Naive thymus-derived CD4-positive, alpha-beta T cell (primary cell): ENCODE data around the gene LAG3. TPM values are rescaled to one million over a fixed set of nuclear protein-coding genes. Genes with fewer than 3 reads are reported as not detected.

Experiments
- ATAC-seq: fragments of 150-1000 bp; cut with Tn5 transposase; 2 replicates; pipeline ENCODE4 v1.10.0; 2021; ENCODE audit warnings: mild to moderate bottlenecking, moderate library complexity
- CTCF ChIA-PET: fragments of 350-600 bp; sonication (Branson Sonifier 250); formaldehyde crosslinking; loops from one replicate; lab custom pipeline; 2021; ENCODE audit warnings: antibody characterized with exemption; lab: Charles Lee
- POLR2A ChIA-PET: fragments of 350-600 bp; sonication (Branson Sonifier 250); formaldehyde crosslinking; loops from one replicate; lab custom pipeline; 2021; ENCODE audit warnings: antibody characterized with exemption, inconsistent platforms; lab: Charles Lee
- DNase-seq, 9 donors: peaks; one replicate each; pipeline versions ENCODE4 v3.0.0 to v3.0.0-alpha.2; 2020 to 2022; ENCODE audit warnings: mixed read lengths in 1 of 9
- H3K27ac ChIP-seq: one replicate; pipeline ENCODE4 v1.7.0; 2013; ENCODE audit warnings: mild to moderate bottlenecking, low read depth, low read length, moderate library complexity
- H3K27me3 ChIP-seq, 2 donors: one replicate each; pipeline ENCODE4 v1.7.0; 2013; ENCODE audit warnings: low read length in 2 of 2, mild to moderate bottlenecking in 2 of 2, moderate library complexity in 2 of 2; ENCODE audit not compliant: control insufficient read depth in 2 of 2, insufficient read depth in 2 of 2
- H3K36me3 ChIP-seq, 3 experiments: 1 replicate in 2 of 3; 2 replicates in 1 of 3; pipeline ENCODE4 v1.7.0; 2013; ENCODE audit warnings: low read length in 3 of 3, mild to moderate bottlenecking in 3 of 3, moderate library complexity in 1 of 3; ENCODE audit not compliant: insufficient read depth in 3 of 3, control insufficient read depth in 2 of 3
- H3K4me1 ChIP-seq, 2 donors: one replicate each; pipeline ENCODE4 v1.7.0; 2013; ENCODE audit warnings: low read length in 2 of 2, mild to moderate bottlenecking in 2 of 2, moderate library complexity in 1 of 2; ENCODE audit not compliant: control insufficient read depth in 2 of 2, insufficient read depth in 2 of 2
- H3K4me3 ChIP-seq: 2 replicates; pipeline ENCODE4 v1.7.0; 2013; ENCODE audit warnings: mild to moderate bottlenecking, low read length
- H3K9me3 ChIP-seq, 3 experiments: 1 replicate in 2 of 3; 2 replicates in 1 of 3; pipeline ENCODE4 v1.7.0; 2013; ENCODE audit warnings: low read length in 3 of 3; ENCODE audit not compliant: control insufficient read depth in 2 of 3
- H3K27ac Mint-ChIP-seq, 9 donors: one replicate each; pipeline ENCODE4 v1.8.0; 2020 to 2022; ENCODE audit warnings: mixed read lengths in 9 of 9, mild to moderate bottlenecking in 8 of 9, moderate library complexity in 5 of 9, inconsistent platforms in 2 of 9
- H3K27me3 Mint-ChIP-seq, 5 donors: one replicate each; pipeline ENCODE4 v1.8.0; 2021 to 2022; ENCODE audit warnings: mixed read lengths in 5 of 5, mild to moderate bottlenecking in 1 of 5
- H3K36me3 Mint-ChIP-seq, 5 donors: one replicate each; pipeline ENCODE4 v1.8.0; 2020 to 2022; ENCODE audit warnings: mixed read lengths in 5 of 5, mild to moderate bottlenecking in 3 of 5, inconsistent platforms in 1 of 5
- H3K4me1 Mint-ChIP-seq, 7 donors: one replicate each; pipeline ENCODE4 v1.8.0; 2020 to 2022; ENCODE audit warnings: mixed read lengths in 7 of 7, mild to moderate bottlenecking in 3 of 7, inconsistent platforms in 1 of 7
- H3K4me3 Mint-ChIP-seq, 10 donors: one replicate each; pipeline ENCODE4 v1.8.0; 2020 to 2022; ENCODE audit warnings: mild to moderate bottlenecking in 10 of 10, mixed read lengths in 10 of 10, moderate library complexity in 6 of 10, inconsistent platforms in 2 of 10
- H3K9me3 Mint-ChIP-seq, 11 donors: one replicate each; pipeline ENCODE4 v1.8.0; 2020 to 2022; ENCODE audit warnings: mixed read lengths in 11 of 11, mild to moderate bottlenecking in 4 of 11, inconsistent platforms in 1 of 11, moderate library complexity in 1 of 11
- intact Hi-C, 2 donors: fragments of 100-400 bp; cut with micrococcal nuclease; formaldehyde crosslinking; loops; one replicate each; pipeline ENCODE4 v1.15.1; 2023
- polyA plus RNA-seq, 2 donors: library from polyadenylated mRNA; unstranded; fragments of 300-500 nt; fragmentation: Illumina TruSeq; gene quantifications; one replicate each; pipeline ENCODE4 v1.2.3, GENCODE V29; 2021
- total RNA-seq, 6 experiments: library from RNA in 5 of 6; stranded (reverse) in 5 of 6; gene quantifications; 1 replicate in 5 of 6; 2 replicates in 1 of 6; pipeline ENCODE4 v1.2.3 and lab custom pipeline; 2021 to 2026

LAG3 gene
- total and polyA plus RNA-seq, 7 experiments from 2014 or later: 0.26 to 46.5 (median 0.86) TPM

DNA sequence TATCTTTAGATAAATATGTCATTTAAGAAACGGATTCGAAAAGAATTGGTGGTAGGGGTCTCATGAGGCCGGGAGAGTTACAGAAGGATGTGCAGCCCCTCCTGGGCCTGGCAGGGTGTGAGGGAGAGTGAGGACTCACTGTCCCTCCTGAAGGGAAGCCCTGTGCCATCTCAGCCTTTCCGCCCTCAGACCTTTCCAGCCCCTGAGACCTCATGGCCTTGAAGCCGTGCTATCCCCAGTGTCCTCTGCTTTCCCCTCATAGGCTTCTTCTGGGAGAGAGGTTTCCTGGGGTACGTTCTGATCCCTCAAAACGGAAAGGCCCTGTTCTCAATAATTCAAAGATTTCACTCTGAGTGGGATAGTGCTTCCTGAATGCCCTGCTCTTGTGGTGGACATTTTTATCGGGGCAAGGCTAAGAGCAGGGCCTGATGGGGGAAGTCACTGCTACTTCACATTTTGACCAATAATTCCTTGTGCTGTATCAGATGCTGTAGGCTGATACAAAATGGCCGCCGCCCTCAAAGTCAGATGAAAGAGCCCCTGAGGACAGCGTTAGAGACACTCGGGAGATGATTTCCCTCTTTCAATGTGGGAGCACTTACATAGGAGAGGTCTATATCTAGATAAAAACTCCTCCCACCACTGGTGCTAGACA is 18.3 kb downstream of the LAG3 start:
- H3K27me3 ChIP-seq: no peaks in the 10 kb centered on the region
- Mint-ChIP-seq H3K27me3 (no peaks in the 10 kb centered on the region), H3K4me1 (peaks cover 54 to 81% (median 70%) of the 10 kb centered on the region in 7 donors), H3K9me3 (no peaks in the 10 kb centered on the region), H3K4me3 (peak overlapping the region; percentile 85 to 99 (median 96)), H3K36me3 (peaks cover 4 to 27% (median 7%) of the 10 kb centered on the region in 5 donors), H3K27ac (peak overlapping the region; percentile 92 to 99 (median 97))
- ChIA-PET CTCF (interaction anchor here (1.4 to 2.7 kb wide), 5 partner anchors 10 to 45 kb away, joined by 3 to 15 read pairs (median 8); partner anchors contain the start of gene MLF2), POLR2A (interaction anchor here (0.6 to 3.3 kb wide), 17 partner anchors 10 to 187 kb away, joined by 3 to 29 read pairs (median 8); partner anchors contain the start of genes COPS7A, ENO2, GPR162 and MLF2)
- peak; percentile 36 for ATAC-seq
- H3K36me3 ChIP-seq: peaks cover 0 to 6% (median 5%) of the 10 kb centered on the region in 3 experiments
- H3K9me3 ChIP-seq: no peaks in the 10 kb centered on the region
- peak overlapping the region; percentile 87 for H3K4me3 ChIP-seq
- peak in 5 of 9 donors; percentile 46 to 56 (median 49) for DNase-seq
- intact Hi-C loops: loop anchor here in 1 of 2 donors (2.0 to 5.0 kb wide), 2 partner anchors 34 to 103 kb away; partner anchors contain the start of gene ZNF384
- H3K4me1 ChIP-seq: peaks cover 0 to 42% of the 10 kb centered on the region in 2 donors
- peak overlapping the region; percentile 86 for H3K27ac ChIP-seq

DNA sequence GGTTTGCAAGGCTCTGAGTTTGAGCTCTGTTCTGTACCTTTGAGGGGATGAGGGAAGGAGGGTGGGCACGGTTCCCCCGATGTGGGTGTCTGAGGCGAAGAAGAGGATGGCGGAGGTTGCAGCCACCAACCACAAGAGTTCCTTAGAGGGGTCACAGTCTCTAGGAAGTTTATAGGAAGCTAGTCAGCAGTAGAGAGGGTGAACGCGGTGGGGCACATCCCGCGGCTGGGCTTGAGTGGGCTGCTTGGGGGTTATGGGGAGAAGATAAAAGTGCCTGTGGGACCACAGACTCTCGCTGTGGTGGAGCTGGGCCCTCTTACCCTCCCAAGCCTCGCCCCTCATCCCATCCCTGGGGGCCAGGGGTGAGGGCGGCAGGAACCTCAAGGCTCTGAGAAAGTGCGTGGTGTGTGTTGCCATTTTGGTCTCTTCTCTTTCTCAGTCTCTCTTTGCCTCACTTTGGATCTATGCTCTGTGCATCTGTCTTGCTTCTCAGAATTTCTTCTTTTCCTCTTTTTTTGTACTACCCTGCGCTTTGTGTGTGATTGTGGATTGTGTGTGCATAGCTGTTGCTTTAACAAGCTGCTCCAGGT is 19.7 kb downstream of the LAG3 start:
- H3K4me3 ChIP-seq: peak overlapping the region; percentile 87
- H3K4me1 ChIP-seq: peaks cover 0 to 35% of the 10 kb centered on the region in 2 donors
- H3K36me3 Mint-ChIP-seq: peaks cover 4 to 37% (median 14%) of the 10 kb centered on the region in 5 donors
- no peaks in the 10 kb centered on the region for H3K9me3 Mint-ChIP-seq
- peaks cover 0 to 20% (median 13%) of the 10 kb centered on the region in 3 experiments for H3K36me3 ChIP-seq
- peak overlapping the region; percentile 86 for H3K27ac ChIP-seq
- H3K4me3 Mint-ChIP-seq: peak overlapping the region; percentile 85 to 99 (median 96)
- H3K27ac Mint-ChIP-seq: peak overlapping the region; percentile 88 to 99 (median 97)
- no peaks in the 10 kb centered on the region for H3K9me3 ChIP-seq
- POLR2A ChIA-PET: interaction anchor here (0.8 to 3.3 kb wide), 18 partner anchors 9 to 189 kb away, joined by 3 to 29 read pairs (median 6); partner anchors contain the start of genes CDCA3, GPR162, LAG3 and MLF2
- H3K4me1 Mint-ChIP-seq: peaks cover 51 to 82% (median 71%) of the 10 kb centered on the region in 7 donors
- H3K27me3 ChIP-seq: no peaks in the 10 kb centered on the region
- intact Hi-C loops: loop anchor here (1.0 to 5.0 kb wide), 4 partner anchors 17 to 105 kb away; partner anchors contain the start of gene ZNF384 (in 1 of the 2)
- CTCF ChIA-PET: interaction anchor here (0.5 to 2.7 kb wide), 9 partner anchors 9 to 123 kb away, joined by 3 to 18 read pairs (median 7); partner anchors contain the start of gene MLF2
- H3K27me3 Mint-ChIP-seq: no peaks in the 10 kb centered on the region
- ATAC-seq (peak; percentile 22), DNase-seq (peak in 2 of 9 donors; percentile 22 to 55)

DNA sequence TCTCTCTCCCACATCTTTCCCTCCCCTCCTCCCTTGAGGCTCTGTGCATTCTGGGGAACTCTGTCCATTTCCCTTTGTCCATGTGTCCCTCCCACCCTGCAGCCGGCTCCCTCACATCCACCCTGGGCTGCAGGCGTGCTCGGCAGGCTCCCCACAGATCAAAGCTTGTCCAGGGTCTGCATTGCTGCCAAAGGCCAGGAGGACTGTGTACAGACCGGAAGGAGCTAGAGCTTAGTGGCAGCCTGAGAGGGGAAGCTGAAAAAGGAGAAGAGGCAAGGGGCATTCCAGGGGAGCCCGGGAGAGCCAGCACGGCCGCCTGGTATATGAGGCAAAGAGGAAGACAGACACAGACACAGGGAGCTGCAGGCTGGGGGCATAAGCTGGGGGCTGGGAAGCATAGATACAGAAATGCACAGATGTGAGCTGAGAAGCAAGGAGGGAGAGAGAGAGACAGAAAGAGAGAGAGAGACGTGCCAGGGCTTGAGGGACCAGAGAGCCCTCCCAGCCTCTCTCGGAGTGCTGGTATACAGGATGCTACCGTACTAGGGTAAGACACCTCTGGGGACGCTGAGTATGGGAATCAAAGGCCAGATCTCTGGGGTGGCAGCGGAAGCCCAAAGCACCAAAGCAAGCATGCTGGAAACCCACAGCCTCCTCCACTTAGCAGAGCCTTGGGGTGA is 20.3 kb downstream of the LAG3 start:
- peak; percentile 76 for ATAC-seq

DNA sequence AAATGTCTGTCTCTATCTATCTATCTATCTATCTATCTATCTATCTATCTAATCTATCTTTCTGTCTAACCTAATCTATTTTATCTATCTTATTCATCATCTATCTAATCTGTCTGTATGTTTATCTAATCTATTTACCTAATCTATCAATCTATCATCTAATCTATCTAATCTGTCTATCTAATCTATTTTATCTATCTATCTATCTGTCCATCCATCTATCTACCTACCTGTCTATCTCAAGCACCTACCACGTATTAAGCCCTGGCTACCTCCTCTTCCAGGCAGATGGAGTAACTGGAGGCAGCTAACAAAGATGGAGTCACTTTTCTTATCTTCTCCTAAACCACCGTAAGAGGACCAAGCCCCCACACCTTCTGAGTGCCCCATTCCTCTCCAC is 22.8 kb downstream of the LAG3 start:
- peak overlapping the region in 8 of 10 donors; percentile 0 to 85 (median 24) for H3K4me3 Mint-ChIP-seq
- Histone ChIP-seq H3K9me3 (no peaks in the 10 kb centered on the region), H3K36me3 (peaks cover 0 to 45% (median 19%) of the 10 kb centered on the region in 3 experiments), H3K27me3 (no peaks in the 10 kb centered on the region), H3K27ac (no peak overlapping the region), H3K4me1 (peaks cover 0 to 28% of the 10 kb centered on the region in 2 donors), H3K4me3 (no peak overlapping the region)
- H3K27me3 Mint-ChIP-seq: no peaks in the 10 kb centered on the region
- H3K9me3 Mint-ChIP-seq: no peaks in the 10 kb centered on the region
- intact Hi-C loops: no loop called here
- DNase-seq (no peak), ATAC-seq (no peak)
- CTCF ChIA-PET: interaction anchor here (0.7 to 1.1 kb wide), 2 partner anchors 17 to 28 kb away, joined by 3 to 4 read pairs; no protein-coding TSS in a partner anchor
- H3K36me3 Mint-ChIP-seq: peaks cover 4 to 46% (median 21%) of the 10 kb centered on the region in 5 donors
- POLR2A ChIA-PET: interaction anchor here (0.7 to 2.2 kb wide), 4 partner anchors 9 to 26 kb away, joined by 3 to 6 read pairs (median 4); no protein-coding TSS in a partner anchor
- peak overlapping the region in 8 of 9 donors; percentile 15 to 97 (median 76) for H3K27ac Mint-ChIP-seq
- peaks cover 54 to 90% (median 77%) of the 10 kb centered on the region in 7 donors for H3K4me1 Mint-ChIP-seq

More for the DNA sequence above, 20.3 kb downstream of the LAG3 start:
- peak overlapping the region; percentile 88 to 99 (median 97) for H3K27ac Mint-ChIP-seq
- peaks cover 4 to 37% (median 18%) of the 10 kb centered on the region in 5 donors for H3K36me3 Mint-ChIP-seq
- Histone ChIP-seq H3K27me3 (no peaks in the 10 kb centered on the region), H3K27ac (peak overlapping the region; percentile 86), H3K9me3 (no peaks in the 10 kb centered on the region), H3K36me3 (peaks cover 0 to 26% (median 13%) of the 10 kb centered on the region in 3 experiments), H3K4me3 (peak overlapping the region; percentile 87), H3K4me1 (peaks cover 0 to 29% of the 10 kb centered on the region in 2 donors)
- ChIA-PET CTCF (interaction anchor here (0.7 to 2.7 kb wide), 11 partner anchors 9 to 172 kb away, joined by 3 to 18 read pairs (median 5); partner anchors contain the start of gene MLF2), POLR2A (interaction anchor here (0.6 to 3.3 kb wide), 20 partner anchors 9 to 1232 kb away, joined by 3 to 29 read pairs (median 5); partner anchors contain the start of genes C12orf57, CDCA3, LAG3 and MLF2)
- no peaks in the 10 kb centered on the region for H3K9me3 Mint-ChIP-seq
- intact Hi-C loops: loop anchor here (1.0 to 5.0 kb wide), 6 partner anchors 9 to 105 kb away; partner anchors contain the start of gene ZNF384 (in 1 of the 2)
- peak overlapping the region; percentile 85 to 99 (median 96) for H3K4me3 Mint-ChIP-seq
- peaks cover 52 to 84% (median 72%) of the 10 kb centered on the region in 7 donors for H3K4me1 Mint-ChIP-seq
- DNase-seq: peak in 7 of 9 donors; percentile 66 to 79 (median 76)
- H3K27me3 Mint-ChIP-seq: no peaks in the 10 kb centered on the region

DNA sequence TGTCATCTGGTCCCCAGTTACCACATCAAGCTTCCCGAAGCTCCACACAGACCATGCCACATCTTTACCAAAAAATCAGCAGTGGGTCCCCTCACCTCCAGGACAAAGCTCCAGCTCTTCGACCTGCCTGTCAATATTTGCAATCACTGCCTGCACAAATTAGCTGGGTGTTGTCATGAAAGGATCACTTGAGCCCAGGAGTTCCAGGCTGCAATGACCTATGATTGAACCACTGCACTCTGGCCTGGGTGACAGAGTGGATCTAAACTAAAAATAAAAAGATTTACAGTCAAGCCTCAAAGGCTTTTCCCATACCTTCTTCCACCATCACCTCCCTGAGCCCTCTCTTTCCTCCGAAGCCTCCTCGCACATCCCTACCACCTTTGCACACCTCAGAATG is 24.3 kb downstream of the LAG3 start:
- intact Hi-C loops: no loop called here
- H3K4me1 Mint-ChIP-seq: peaks cover 53 to 85% (median 75%) of the 10 kb centered on the region in 7 donors
- no peaks in the 10 kb centered on the region for H3K27me3 Mint-ChIP-seq
- Histone ChIP-seq H3K4me3 (no peak overlapping the region), H3K9me3 (no peaks in the 10 kb centered on the region), H3K4me1 (peaks cover 0 to 28% of the 10 kb centered on the region in 2 donors), H3K36me3 (peaks cover 0 to 51% (median 22%) of the 10 kb centered on the region in 3 experiments), H3K27ac (no peak overlapping the region), H3K27me3 (no peaks in the 10 kb centered on the region)
- DNase-seq: no peak
- ATAC-seq: no peak
- H3K36me3 Mint-ChIP-seq: peaks cover 4 to 46% (median 21%) of the 10 kb centered on the region in 5 donors
- peak overlapping the region in 3 of 10 donors; percentile 2 to 47 (median 45) for H3K4me3 Mint-ChIP-seq
- CTCF ChIA-PET: interaction anchor here (0.8 to 1.3 kb wide), 2 partner anchors 60 to 233 kb away, joined by 3 to 4 read pairs; no protein-coding TSS in a partner anchor
- peak overlapping the region in 6 of 9 donors; percentile 52 to 97 (median 75) for H3K27ac Mint-ChIP-seq
- no peaks in the 10 kb centered on the region for H3K9me3 Mint-ChIP-seq
- POLR2A ChIA-PET: interaction anchor here (0.9 to 1.5 kb wide), 5 partner anchors 13 to 32 kb away, joined by 3 to 8 read pairs (median 3); partner anchors contain the start of gene P3H3
